WTC11 (cell line): ENCODE results near the gene AHNAK2. TPM values are rescaled to one million over a fixed set of nuclear protein-coding genes. Genes with fewer than 3 reads are reported as not detected.

Experiments
- ATAC-seq: fragments of 200-7000 bp; cut with Tn5 transposase; 2 replicates; pipeline ENCODE4 v1.10.0; 2021; ENCODE audit warnings: mild to moderate bottlenecking, moderate library complexity
- CTCF ChIA-PET: fragments of 300-600 bp; sonication (Branson Sonifier 250); formaldehyde crosslinking; loops from one replicate; lab custom pipeline; 2021; ENCODE audit warnings: antibody characterized with exemption; lab: Charles Lee
- POLR2A ChIA-PET: fragments of 350-600 bp; sonication (Branson Sonifier 250); formaldehyde crosslinking; loops from one replicate; lab custom pipeline; 2021; ENCODE audit warnings: antibody characterized with exemption; lab: Charles Lee
- DNase-seq: peaks from one replicate; pipeline ENCODE4 v3.0.0; 2021; ENCODE audit warnings: low spot score
- H3K27ac Mint-ChIP-seq: 2 replicates; pipeline ENCODE4 v1.8.0; 2021; ENCODE audit warnings: mixed read lengths
- H3K27me3 Mint-ChIP-seq: 2 replicates; pipeline ENCODE4 v1.8.0; 2021; ENCODE audit warnings: low read depth, mild to moderate bottlenecking, moderate library complexity, mixed read lengths
- H3K36me3 Mint-ChIP-seq: 2 replicates; pipeline ENCODE4 v1.8.0; 2021; ENCODE audit warnings: mixed read lengths
- H3K4me1 Mint-ChIP-seq: 2 replicates; pipeline ENCODE4 v1.8.0; 2022; ENCODE audit warnings: mixed read lengths
- H3K4me3 Mint-ChIP-seq: 2 replicates; pipeline ENCODE4 v1.8.0; 2021; ENCODE audit warnings: mild to moderate bottlenecking, moderate library complexity, mixed read lengths
- H3K9me3 Mint-ChIP-seq: 2 replicates; pipeline ENCODE4 v1.8.0; 2021; ENCODE audit warnings: mixed read lengths
- FOXK1 ChIP-seq: sonication (generic); formaldehyde crosslinking; IDR thresholded peaks from 2 replicates; pipeline ENCODE4 v1.8.0; 2022; ENCODE audit warnings: mild to moderate bottlenecking, moderate library complexity, missing genetic modification reagents
- GTF2I ChIP-seq: fragments of 250-450 bp; sonication (Bioruptor Pico); conservative IDR thresholded peaks from 2 replicates; pipeline ENCODE4 v1.4.0; 2021; ENCODE audit warnings: mild to moderate bottlenecking
- IRF2 ChIP-seq: sonication (generic); formaldehyde crosslinking; IDR thresholded peaks from 2 replicates; pipeline ENCODE4 v1.8.0; 2022; ENCODE audit warnings: low read depth, missing genetic modification reagents, borderline replicate concordance
- JAZF1 ChIP-seq: fragments of 250-450 bp; sonication (Bioruptor Pico); IDR thresholded peaks from 2 replicates; pipeline ENCODE4 v1.9.0; 2021; ENCODE audit warnings: moderate library complexity, mild to moderate bottlenecking, inconsistent platforms
- JUN ChIP-seq: sonication (generic); formaldehyde crosslinking; IDR thresholded peaks from 2 replicates; pipeline ENCODE4 v1.8.0; 2023; ENCODE audit warnings: mild to moderate bottlenecking, missing genetic modification reagents
- NFYB ChIP-seq: sonication (generic); formaldehyde crosslinking; conservative IDR thresholded peaks from 2 replicates; pipeline ENCODE4 v1.8.0; 2022; ENCODE audit warnings: low read depth, missing genetic modification reagents
- NR3C1 ChIP-seq: sonication (generic); formaldehyde crosslinking; conservative IDR thresholded peaks from 2 replicates; pipeline ENCODE4 v1.8.1; 2023; ENCODE audit warnings: low read depth, mild to moderate bottlenecking, missing genetic modification reagents
- SMAD3 ChIP-seq: sonication (generic); formaldehyde crosslinking; IDR thresholded peaks from 2 replicates; pipeline ENCODE4 v1.8.0; 2022; ENCODE audit warnings: missing genetic modification reagents, mild to moderate bottlenecking, borderline replicate concordance
- TEAD4 ChIP-seq: sonication (generic); formaldehyde crosslinking; IDR thresholded peaks from 2 replicates; pipeline ENCODE4 v1.8.0; 2022; ENCODE audit warnings: mild to moderate bottlenecking, missing genetic modification reagents
- ZBTB21 ChIP-seq: sonication (generic); formaldehyde crosslinking; IDR thresholded peaks from 2 replicates; pipeline ENCODE4 v1.8.1; 2023; ENCODE audit warnings: mild to moderate bottlenecking, missing genetic modification reagents, borderline replicate concordance
- ZNF121 ChIP-seq: sonication (generic); formaldehyde crosslinking; IDR thresholded peaks from 2 replicates; pipeline ENCODE4 v1.8.0; 2023; ENCODE audit warnings: missing genetic modification reagents
- ZNF281 ChIP-seq: sonication (generic); formaldehyde crosslinking; IDR thresholded peaks from 2 replicates; pipeline ENCODE4 v1.8.0; 2023; ENCODE audit warnings: mild to moderate bottlenecking, missing genetic modification reagents
- ZSCAN18 ChIP-seq: fragments of 250-450 bp; sonication (Bioruptor Pico); IDR thresholded peaks from 2 replicates; pipeline ENCODE4 v2.1.2; 2022; ENCODE audit warnings: mild to moderate bottlenecking, moderate library complexity
- total RNA-seq: library from RNA; stranded (reverse); gene quantifications from 3 replicates; pipeline ENCODE4 v1.2.3, GENCODE V29; 2021
- TF ChIP-seq, protein P1 (sequence below): fragments of 250-450 bp; sonication (Bioruptor Pico); conservative IDR thresholded peaks from 2 replicates; pipeline ENCODE4 v1.9.0; 2021; ENCODE audit warnings: mild to moderate bottlenecking

Gene AHNAK2
- total RNA-seq, 1 experiment from 2014 or later: 3.5 TPM

- Mint-ChIP-seq H3K27ac (no peak overlapping the region), H3K4me3 (no peak overlapping the region), H3K4me1 (no peaks in the 10 kb centered on the region), H3K27me3 (peaks cover 88% of the 10 kb centered on the region), H3K9me3 (0 out of 2 replicates have a peak, but pooled peaks cover 3% of the 10 kb centered on the region), H3K36me3 (no peaks in the 10 kb centered on the region)
- TF ChIP-seq SMAD3: no peak
- no peak for TF ChIP-seq NFYB
- no peak for TF ChIP-seq NR3C1 (CRISPR knock-in tag)
- no peak for TF ChIP-seq ZSCAN18 (CRISPR knock-in tag)
- TF ChIP-seq, protein P1, sequence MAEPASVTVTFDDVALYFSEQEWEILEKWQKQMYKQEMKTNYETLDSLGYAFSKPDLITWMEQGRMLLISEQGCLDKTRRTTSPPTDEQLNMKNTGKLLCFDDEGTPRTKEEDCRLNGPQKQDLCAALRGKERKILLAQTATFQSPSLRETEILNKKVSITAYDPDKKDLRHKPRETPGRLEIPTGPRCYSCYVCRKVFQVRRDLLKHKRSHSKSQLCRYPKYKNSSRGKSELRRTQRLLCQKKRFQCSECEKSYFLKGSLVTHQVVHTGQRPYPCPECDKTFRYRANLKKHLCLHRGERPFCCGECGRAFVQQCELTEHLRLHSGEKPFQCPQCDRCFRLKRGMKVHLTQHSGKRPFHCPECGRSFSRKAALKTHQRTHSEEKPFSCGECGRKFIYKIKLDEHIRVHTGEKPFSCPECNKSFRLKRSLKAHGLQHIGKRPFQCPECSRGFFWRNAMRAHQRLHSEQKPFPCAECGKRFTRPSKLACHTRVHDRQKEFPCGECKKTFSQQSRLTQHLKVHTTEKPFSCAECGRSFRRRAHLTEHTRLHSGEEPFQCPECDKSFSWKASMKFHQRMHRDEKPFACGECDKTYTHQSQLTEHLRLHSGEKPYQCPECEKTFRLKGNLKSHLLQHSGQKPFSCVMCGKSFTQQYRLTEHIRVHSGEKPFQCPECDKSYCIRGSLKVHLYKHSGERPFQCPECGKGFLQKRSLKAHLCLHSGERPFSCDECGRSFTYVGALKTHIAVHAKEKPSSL: no peak
- TF ChIP-seq IRF2: no peak
- TF ChIP-seq TEAD4 (CRISPR knock-in tag): no peak
- no peak for TF ChIP-seq JUN (CRISPR knock-in tag)
- TF ChIP-seq FOXK1: no peak
- TF ChIP-seq JAZF1 (CRISPR knock-in tag): no peak
- no peak for TF ChIP-seq GTF2I (CRISPR knock-in tag)
- no peak for TF ChIP-seq ZBTB21 (CRISPR knock-in tag)
- ATAC-seq (no peak), DNase-seq (peak; percentile 7)
- POLR2A ChIA-PET: no interaction called here
- CTCF ChIA-PET: interaction anchor here (1.5 to 1.9 kb wide), 2 partner anchors 39 to 110 kb away, joined by 4 to 5 read pairs; no protein-coding TSS in a partner anchor
These were observed 42.2 kb downstream of the AHNAK2 start for GRCh38 chr14:104935955-104936354.

- DNase-seq (peak; percentile 6), ATAC-seq (no peak)
- H3K9me3 Mint-ChIP-seq: no peaks in the 10 kb centered on the region
- no peak overlapping the region for H3K27ac Mint-ChIP-seq
- no peaks in the 10 kb centered on the region for H3K4me1 Mint-ChIP-seq
- H3K36me3 Mint-ChIP-seq: no peaks in the 10 kb centered on the region
- H3K4me3 Mint-ChIP-seq: peak overlapping the region; percentile 59
- TF ChIP-seq JUN (CRISPR knock-in tag) (no peak), ZNF121 (CRISPR knock-in tag) (no peak), ZNF281 (CRISPR knock-in tag) (no peak), SMAD3 (no peak)
- TF ChIP-seq, all 79 proteins: peak for 0
- peaks cover 89% of the 10 kb centered on the region for H3K27me3 Mint-ChIP-seq
- ChIA-PET CTCF (interaction anchor here (1.0 to 3.0 kb wide), 4 partner anchors 40 to 110 kb away, joined by 3 to 12 read pairs (median 6); partner anchors contain the start of gene CDCA4), POLR2A (no interaction called here)
These were observed 43.0 kb downstream of the AHNAK2 start for GRCh38 chr14:104935026-104935650.
